Measurements from ENCODE around the gene PTK7. TPM values are rescaled to one million over a fixed set of nuclear protein-coding genes. Genes with fewer than 3 reads are reported as not detected.

PTK7 gene
- total RNA-seq, 1 experiment from 2014 or later, result 105 TPM

DNA sequence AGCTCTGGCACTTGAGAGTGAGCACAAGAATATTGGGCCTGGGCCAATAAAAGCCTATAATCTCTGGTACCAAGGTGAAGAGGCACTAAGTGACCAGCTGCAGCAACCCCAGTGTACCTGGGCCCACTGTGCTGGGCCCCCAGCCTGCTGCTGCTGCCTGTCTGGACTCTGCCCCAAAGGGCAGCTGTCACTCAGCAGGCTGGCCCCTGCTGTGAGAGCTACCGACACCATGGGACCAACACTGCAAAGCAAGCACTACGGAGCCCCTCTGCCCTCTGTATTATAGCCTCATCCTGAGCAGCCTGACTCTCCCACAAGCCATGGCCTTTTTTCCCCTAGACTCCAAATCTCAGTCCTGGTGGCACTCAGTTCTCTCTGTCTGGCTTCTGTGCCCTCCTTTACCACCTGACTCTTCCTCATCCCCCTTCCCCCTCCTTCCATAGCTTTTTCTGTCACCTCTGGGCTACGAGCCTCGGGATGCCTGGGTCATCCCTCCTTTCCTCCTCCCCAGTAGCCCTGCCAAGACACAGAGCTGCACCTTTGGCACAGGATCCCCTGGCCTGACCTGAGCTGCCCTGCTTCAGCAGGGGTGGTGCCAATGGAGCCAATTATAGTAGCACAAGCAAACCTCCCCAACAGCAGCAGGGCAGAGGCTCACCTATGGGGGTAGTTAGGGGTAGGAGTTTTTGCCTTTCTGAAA is 40.5 kb upstream of the PTK7 start:
- Histone ChIP-seq H3K4me3 (replicated peaks in 1 of 2; ENCODE audit: low read depth in 1 of 2, low read length in 2 of 2) (no peak overlapping the region), H2AFZ (ENCODE audit: low read depth, low read length, poor library complexity, severe bottlenecking) (no peak overlapping the region), H3K9me3 (ENCODE audit: control insufficient read depth in 1 of 2, insufficient read depth in 1 of 2, low read depth in 1 of 2, low read length in 2 of 2) (no peaks in the 10 kb centered on the region), H3K9ac (ENCODE audit: low read length) (no peak overlapping the region), H3K36me3 (ENCODE audit: control insufficient read depth in 1 of 2, insufficient read depth in 2 of 2, low read length in 2 of 2) (peaks cover 9 to 15% of the 10 kb centered on the region in 2 experiments), H3K4me2 (ENCODE audit: low read length) (no peak overlapping the region), H3K9me2 (ENCODE audit: insufficient read depth) (no peaks in the 10 kb centered on the region), H3K79me2 (ENCODE audit: insufficient read depth, low read length) (no peaks in the 10 kb centered on the region), H4K20me1 (ENCODE audit: insufficient read depth) (no peaks in the 10 kb centered on the region), H3K27me3 (ENCODE audit: insufficient read depth, low read length) (no peaks in the 10 kb centered on the region), H3K27ac (ENCODE audit: low read depth, low read length) (no peak overlapping the region), H3K4me1 (ENCODE audit: control insufficient read depth in 1 of 2, insufficient read depth in 2 of 2, low read length in 2 of 2) (no peaks in the 10 kb centered on the region)
- RAD21 ChIA-PET (ENCODE audit: low non-redundant PET in 1 of 2, low total read pairs in 2 of 2, uncharacterized antibody in 2 of 2, unreplicated experiment in 2 of 2), result no interaction called here
- CTCF ChIA-PET, result no interaction called here
- BruUV-seq (replicated peaks), result no TSS peak
- DNase-seq (ENCODE audit: low read depth, low spot score) (no peak), ATAC-seq (no peak)
- TF ChIP-seq ZNF274 (IDR thresholded peaks at IDR 0.05; ENCODE audit: low read depth, low read length), result no peak
- TF ChIP-seq SP1 (IDR thresholded peaks at IDR 0.05; ENCODE audit: low read depth), result no peak
- no peak for TF ChIP-seq EZH2 (IDR thresholded peaks at IDR 0.05)
- TF ChIP-seq ZFX (IDR thresholded peaks at IDR 0.05), result no peak
- TF ChIP-seq, protein P1, sequence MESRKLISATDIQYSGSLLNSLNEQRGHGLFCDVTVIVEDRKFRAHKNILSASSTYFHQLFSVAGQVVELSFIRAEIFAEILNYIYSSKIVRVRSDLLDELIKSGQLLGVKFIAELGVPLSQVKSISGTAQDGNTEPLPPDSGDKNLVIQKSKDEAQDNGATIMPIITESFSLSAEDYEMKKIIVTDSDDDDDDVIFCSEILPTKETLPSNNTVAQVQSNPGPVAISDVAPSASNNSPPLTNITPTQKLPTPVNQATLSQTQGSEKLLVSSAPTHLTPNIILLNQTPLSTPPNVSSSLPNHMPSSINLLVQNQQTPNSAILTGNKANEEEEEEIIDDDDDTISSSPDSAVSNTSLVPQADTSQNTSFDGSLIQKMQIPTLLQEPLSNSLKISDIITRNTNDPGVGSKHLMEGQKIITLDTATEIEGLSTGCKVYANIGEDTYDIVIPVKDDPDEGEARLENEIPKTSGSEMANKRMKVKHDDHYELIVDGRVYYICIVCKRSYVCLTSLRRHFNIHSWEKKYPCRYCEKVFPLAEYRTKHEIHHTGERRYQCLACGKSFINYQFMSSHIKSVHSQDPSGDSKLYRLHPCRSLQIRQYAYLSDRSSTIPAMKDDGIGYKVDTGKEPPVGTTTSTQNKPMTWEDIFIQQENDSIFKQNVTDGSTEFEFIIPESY (IDR thresholded peaks at IDR 0.05; ENCODE audit: extremely low read depth, insufficient replicate concordance, low read length), result no peak
- no peak for TF ChIP-seq ELF1 (IDR thresholded peaks at IDR 0.05; ENCODE audit: borderline replicate concordance, low read depth)
- TF ChIP-seq, protein P2, sequence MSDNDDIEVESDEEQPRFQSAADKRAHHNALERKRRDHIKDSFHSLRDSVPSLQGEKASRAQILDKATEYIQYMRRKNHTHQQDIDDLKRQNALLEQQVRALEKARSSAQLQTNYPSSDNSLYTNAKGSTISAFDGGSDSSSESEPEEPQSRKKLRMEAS (IDR thresholded peaks at IDR 0.05), result no peak
- no peak for TF ChIP-seq EZH2phosphoT487 (IDR thresholded peaks at IDR 0.05; ENCODE audit: borderline replicate concordance)
- TF ChIP-seq, protein P3, sequence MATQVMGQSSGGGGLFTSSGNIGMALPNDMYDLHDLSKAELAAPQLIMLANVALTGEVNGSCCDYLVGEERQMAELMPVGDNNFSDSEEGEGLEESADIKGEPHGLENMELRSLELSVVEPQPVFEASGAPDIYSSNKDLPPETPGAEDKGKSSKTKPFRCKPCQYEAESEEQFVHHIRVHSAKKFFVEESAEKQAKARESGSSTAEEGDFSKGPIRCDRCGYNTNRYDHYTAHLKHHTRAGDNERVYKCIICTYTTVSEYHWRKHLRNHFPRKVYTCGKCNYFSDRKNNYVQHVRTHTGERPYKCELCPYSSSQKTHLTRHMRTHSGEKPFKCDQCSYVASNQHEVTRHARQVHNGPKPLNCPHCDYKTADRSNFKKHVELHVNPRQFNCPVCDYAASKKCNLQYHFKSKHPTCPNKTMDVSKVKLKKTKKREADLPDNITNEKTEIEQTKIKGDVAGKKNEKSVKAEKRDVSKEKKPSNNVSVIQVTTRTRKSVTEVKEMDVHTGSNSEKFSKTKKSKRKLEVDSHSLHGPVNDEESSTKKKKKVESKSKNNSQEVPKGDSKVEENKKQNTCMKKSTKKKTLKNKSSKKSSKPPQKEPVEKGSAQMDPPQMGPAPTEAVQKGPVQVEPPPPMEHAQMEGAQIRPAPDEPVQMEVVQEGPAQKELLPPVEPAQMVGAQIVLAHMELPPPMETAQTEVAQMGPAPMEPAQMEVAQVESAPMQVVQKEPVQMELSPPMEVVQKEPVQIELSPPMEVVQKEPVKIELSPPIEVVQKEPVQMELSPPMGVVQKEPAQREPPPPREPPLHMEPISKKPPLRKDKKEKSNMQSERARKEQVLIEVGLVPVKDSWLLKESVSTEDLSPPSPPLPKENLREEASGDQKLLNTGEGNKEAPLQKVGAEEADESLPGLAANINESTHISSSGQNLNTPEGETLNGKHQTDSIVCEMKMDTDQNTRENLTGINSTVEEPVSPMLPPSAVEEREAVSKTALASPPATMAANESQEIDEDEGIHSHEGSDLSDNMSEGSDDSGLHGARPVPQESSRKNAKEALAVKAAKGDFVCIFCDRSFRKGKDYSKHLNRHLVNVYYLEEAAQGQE (IDR thresholded peaks at IDR 0.05; ENCODE audit: low read depth), result no peak
- no peak for TF ChIP-seq RAD21 (IDR thresholded peaks at IDR 0.05; ENCODE audit: low read depth)
- TF ChIP-seq POLR2AphosphoS5 (IDR thresholded peaks at IDR 0.05; ENCODE audit: low read depth, low read length), result no peak
- no peak for TF ChIP-seq FOSL1 (IDR thresholded peaks at IDR 0.05; ENCODE audit: low read depth)
- no peak for TF ChIP-seq POLR2A (IDR thresholded peaks at IDR 0.05; ENCODE audit: borderline replicate concordance, extremely low read depth, insufficient read depth, insufficient read length)
- intact Hi-C loops (cut with micrococcal nuclease), result no loop called here
- POLR2A ChIA-PET, result interaction anchor here (1.2 kb wide), 1 partner anchor 15 kb away, joined by 4 read pairs; the partner anchor contains the start of gene RRP36
